B cell (primary cell): ENCODE data around the gene RAP1GAP2.

Source experiments
- EZH2 ChIP-seq: IDR thresholded peaks from 2 replicates; pipeline ENCODE4 v1.6.1; 2012; ENCODE audit warnings: borderline replicate concordance, low read depth, mild to moderate bottlenecking, moderate library complexity, low read length; ENCODE audit not compliant: insufficient read depth, poor library complexity, severe bottlenecking
- TF ChIP-seq, protein P1 (sequence below): fragments of 200-600 bp; IDR thresholded peaks from one replicate; pipeline ENCODE4 v1.8.0; 2022; ENCODE audit warnings: antibody characterized with exemption, mild to moderate bottlenecking

DNA sequence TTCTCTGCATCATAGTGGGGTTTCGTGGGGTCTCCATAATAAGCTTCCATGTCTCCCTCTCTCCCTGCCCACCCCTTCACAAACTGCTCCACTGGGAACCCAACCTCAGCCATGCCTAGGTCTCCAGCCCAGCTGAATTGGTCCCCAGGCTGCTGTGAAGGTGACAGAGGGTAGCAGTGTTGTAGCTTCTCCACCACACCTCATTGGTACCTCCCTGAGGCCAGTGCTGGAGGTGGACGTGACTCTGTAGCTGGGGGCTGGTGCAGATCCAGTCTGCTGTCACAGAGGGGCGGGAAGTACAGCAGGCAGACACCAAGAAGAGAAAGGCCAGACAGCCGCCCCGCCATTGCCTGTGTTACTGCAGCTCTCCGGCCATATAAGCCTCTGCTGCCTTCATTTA lies 185.1 kb downstream of the RAP1GAP2 start:
- TF ChIP-seq, protein P1, sequence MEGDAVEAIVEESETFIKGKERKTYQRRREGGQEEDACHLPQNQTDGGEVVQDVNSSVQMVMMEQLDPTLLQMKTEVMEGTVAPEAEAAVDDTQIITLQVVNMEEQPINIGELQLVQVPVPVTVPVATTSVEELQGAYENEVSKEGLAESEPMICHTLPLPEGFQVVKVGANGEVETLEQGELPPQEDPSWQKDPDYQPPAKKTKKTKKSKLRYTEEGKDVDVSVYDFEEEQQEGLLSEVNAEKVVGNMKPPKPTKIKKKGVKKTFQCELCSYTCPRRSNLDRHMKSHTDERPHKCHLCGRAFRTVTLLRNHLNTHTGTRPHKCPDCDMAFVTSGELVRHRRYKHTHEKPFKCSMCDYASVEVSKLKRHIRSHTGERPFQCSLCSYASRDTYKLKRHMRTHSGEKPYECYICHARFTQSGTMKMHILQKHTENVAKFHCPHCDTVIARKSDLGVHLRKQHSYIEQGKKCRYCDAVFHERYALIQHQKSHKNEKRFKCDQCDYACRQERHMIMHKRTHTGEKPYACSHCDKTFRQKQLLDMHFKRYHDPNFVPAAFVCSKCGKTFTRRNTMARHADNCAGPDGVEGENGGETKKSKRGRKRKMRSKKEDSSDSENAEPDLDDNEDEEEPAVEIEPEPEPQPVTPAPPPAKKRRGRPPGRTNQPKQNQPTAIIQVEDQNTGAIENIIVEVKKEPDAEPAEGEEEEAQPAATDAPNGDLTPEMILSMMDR, result no peak
- no peak for TF ChIP-seq EZH2
